K562 (cell line): ENCODE data around the gene TLR2. TPM values are rescaled to one million over a fixed set of nuclear protein-coding genes. Genes with fewer than 3 reads are reported as not detected.

ENCODE experiments used
- ATAC-seq: fragments of 200-7000 bp; cut with Tn5 transposase; 3 replicates; pipeline ENCODE4 v1.9.1; 2020; ENCODE audit warnings: moderate library complexity
- BruUV-seq: library from RNA; stranded (reverse); fragments of 400-500 nt; replicated peaks from 2 replicates; lab custom pipeline; 2021; lab: Mats Ljungman, UMichigan
- CTCF ChIA-PET: fragments of 300-600 bp; formaldehyde crosslinking; extraction: SDS; loops from one replicate; lab custom pipeline; 2021; ENCODE audit warnings: low intra/inter-chr PET ratio; lab: Yijun Ruan, JAX
- POLR2A ChIA-PET: fragments of 300-600, 350-650 bp; sonication (Branson Sonifier 250); formaldehyde crosslinking; extraction: SDS; loops from one replicate; lab custom pipeline; 2021; ENCODE audit warnings: antibody characterized with exemption, inconsistent platforms; lab: Yijun Ruan, JAX
- DNase-seq, 4 experiments: peaks; one replicate each; pipeline versions ENCODE4 v3.0.0 to v3.0.0-alpha.2; 2011 to 2018; ENCODE audit warnings: low spot score in 3 of 4, mixed read lengths in 3 of 4; ENCODE audit errors: extremely low read depth in 1 of 4
- FAIRE-seq: peaks from 2 replicates; lab custom pipeline; 2011; peaks lifted over from hg19 to GRCh38; lab: Jason Lieb, UNC
- H2AFZ ChIP-seq: 2 replicates; pipeline ENCODE4 v1.6.0; 2011; ENCODE audit warnings: low read depth, low read length, control low read depth, inconsistent platforms
- H3K27ac ChIP-seq: fragments of 200-600 bp; 3 replicates; pipeline ENCODE4 v1.8.0; 2011; ENCODE audit warnings: low read depth, mild to moderate bottlenecking, control low read depth, inconsistent platforms, low read length, moderate library complexity, mixed read lengths; ENCODE audit errors: extremely low read depth
- H3K27me3 ChIP-seq, 2 experiments: fragments of 300-600 bp in 1 of 2; 2 replicates in 1 of 2; 3 replicates in 1 of 2; pipeline versions ENCODE4 v1.6.0 to v1.8.0; 2011; ENCODE audit warnings: inconsistent platforms in 2 of 2, low read length in 2 of 2, mild to moderate bottlenecking in 1 of 2, mixed read lengths in 1 of 2, moderate library complexity in 1 of 2; ENCODE audit not compliant: control insufficient read depth in 2 of 2, insufficient read depth in 2 of 2
- H3K36me3 ChIP-seq: fragments of 300-600 bp; 3 replicates; pipeline ENCODE4 v1.8.0; 2011; ENCODE audit warnings: mild to moderate bottlenecking, low read length, inconsistent platforms; ENCODE audit not compliant: control insufficient read depth, insufficient read depth
- H3K4me1 ChIP-seq, 2 experiments: fragments of 200-600 bp in 1 of 2; replicated peaks in 1 of 2; 2 replicates in 1 of 2; 3 replicates in 1 of 2; pipeline versions ENCODE4 v1.5.1 to v1.8.0; 2011; ENCODE audit warnings: inconsistent platforms in 2 of 2, low read length in 2 of 2, mild to moderate bottlenecking in 1 of 2, mixed read lengths in 1 of 2, moderate library complexity in 1 of 2; ENCODE audit not compliant: control insufficient read depth in 2 of 2, insufficient read depth in 2 of 2
- H3K4me2 ChIP-seq: 2 replicates; pipeline ENCODE4 v1.6.1; 2011; ENCODE audit warnings: low read length, control low read depth, inconsistent platforms, mixed read lengths; ENCODE audit not compliant: insufficient read depth
- H3K4me3 ChIP-seq: fragments of 200-600 bp; sonication (generic), shearing (Covaris generic); 2 replicates; pipeline ENCODE4 v1.5.1; 2016; ENCODE audit warnings: control low read depth, inconsistent platforms
- H3K79me2 ChIP-seq: fragments of 200-600 bp; 3 replicates; pipeline ENCODE4 v1.8.0; 2011; ENCODE audit warnings: low read length, inconsistent platforms; ENCODE audit not compliant: control insufficient read depth, insufficient read depth
- H3K9ac ChIP-seq, 2 experiments: 2 replicates each; pipeline versions ENCODE4 v1.6.0 to v1.6.1; 2011; ENCODE audit warnings: low read depth in 2 of 2, low read length in 2 of 2, control low read depth in 1 of 2, inconsistent platforms in 1 of 2, mild to moderate bottlenecking in 1 of 2, mixed read lengths in 1 of 2; ENCODE audit not compliant: insufficient read depth in 1 of 2
- H3K9me1 ChIP-seq: one replicate; pipeline ENCODE4 v1.6.0; 2011; ENCODE audit warnings: inconsistent platforms, mild to moderate bottlenecking, low read length, moderate library complexity; ENCODE audit not compliant: control insufficient read depth, insufficient read depth
- H3K9me3 ChIP-seq: replicated peaks from 2 replicates; pipeline ENCODE4 v1.5.1; 2011; ENCODE audit warnings: low read depth, low read length, inconsistent platforms; ENCODE audit not compliant: control insufficient read depth, insufficient read depth
- H4K20me1 ChIP-seq: replicated peaks from 2 replicates; pipeline ENCODE4 v1.6.1; 2011; ENCODE audit warnings: low read length, inconsistent platforms, mixed read lengths; ENCODE audit not compliant: control insufficient read depth, insufficient read depth
- BCL6 ChIP-seq: fragments of 250-450 bp; sonication (Bioruptor Pico); IDR thresholded peaks from 2 replicates; pipeline ENCODE4 v1.4.0; 2020
- BRD9 ChIP-seq: fragments of 450-650 bp; IDR thresholded peaks from 2 replicates; pipeline ENCODE4 v1.6.1; 2018; ENCODE audit warnings: low read depth; ENCODE audit not compliant: partially characterized antibody
- CAMTA2 ChIP-seq: fragments of 250-450 bp; sonication (Bioruptor Pico); conservative IDR thresholded peaks from 2 replicates; pipeline ENCODE4 v1.5.1; 2022
- CHCHD3 ChIP-seq: fragments of 250-450 bp; sonication (Bioruptor Pico); IDR thresholded peaks from 2 replicates; pipeline ENCODE4 v2.1.2; 2022; ENCODE audit warnings: mild to moderate bottlenecking
- E2F6 ChIP-seq, 2 experiments: IDR thresholded peaks; 2 replicates each; pipeline ENCODE4 v1.6.1; 2011; ENCODE audit warnings: borderline replicate concordance in 1 of 2, control low read depth in 1 of 2, low read depth in 1 of 2, low read length in 1 of 2, mild to moderate bottlenecking in 1 of 2, mixed read lengths in 1 of 2, moderate library complexity in 1 of 2; ENCODE audit not compliant: insufficient read depth in 1 of 2, insufficient read length in 1 of 2, poor library complexity in 1 of 2, severe bottlenecking in 1 of 2; ENCODE audit errors: extremely low read depth in 1 of 2
- JUND ChIP-seq, 2 experiments: IDR thresholded peaks; 2 replicates in 1 of 2; 3 replicates in 1 of 2; pipeline ENCODE4 v1.6.1; 2011; ENCODE audit warnings: borderline replicate concordance in 2 of 2, low read depth in 2 of 2, low read length in 2 of 2, improper control_type of control experiment in 1 of 2, missing biosample characterization in 1 of 2, missing genetic modification characterization in 1 of 2, missing genetic modification reagents in 1 of 2
- KAT2B ChIP-seq: IDR thresholded peaks from one replicate; pipeline ENCODE4 v1.6.1; 2012; ENCODE audit warnings: low read depth, mild to moderate bottlenecking, control low read depth, inconsistent platforms, low read length, moderate library complexity
- NFXL1 ChIP-seq: fragments of 450-650 bp; formaldehyde crosslinking; IDR thresholded peaks from 2 replicates; pipeline ENCODE4 v1.4.0; 2021; ENCODE audit warnings: mild to moderate bottlenecking
- PHF20 ChIP-seq: fragments of 450-650 bp; IDR thresholded peaks from 2 replicates; pipeline ENCODE4 v1.6.1; 2018; ENCODE audit not compliant: partially characterized antibody
- PREB ChIP-seq: sonication (generic); formaldehyde crosslinking; IDR thresholded peaks from 2 replicates; pipeline ENCODE4 v1.8.1; 2023; ENCODE audit warnings: mild to moderate bottlenecking, missing genetic modification reagents
- PRPF4 ChIP-seq: fragments of 200-400 bp; formaldehyde crosslinking; IDR thresholded peaks from one replicate; pipeline ENCODE4 v1.6.1; 2017; ENCODE audit warnings: low read length, low read depth, mild to moderate bottlenecking; ENCODE audit not compliant: insufficient read depth, poor library complexity, severe bottlenecking
- RBM17 ChIP-seq: fragments of 200-400 bp; formaldehyde crosslinking; IDR thresholded peaks from 2 replicates; pipeline ENCODE4 v1.6.1; 2017; ENCODE audit warnings: low read depth, mild to moderate bottlenecking, low read length, borderline replicate concordance
- SUPT5H ChIP-seq: fragments of 450-650 bp; IDR thresholded peaks from 2 replicates; pipeline ENCODE4 v1.6.1; 2016
- THRB ChIP-seq: fragments of 450-650 bp; formaldehyde crosslinking; conservative IDR thresholded peaks from 2 replicates; pipeline ENCODE4 v1.4.0; 2022; ENCODE audit warnings: mild to moderate bottlenecking, missing genetic modification characterization
- ZBTB34 ChIP-seq: fragments of 250-450 bp; sonication (Bioruptor Pico); IDR thresholded peaks from 2 replicates; pipeline ENCODE4 v1.8.0; 2021; ENCODE audit warnings: mild to moderate bottlenecking, moderate library complexity
- ZBTB43 ChIP-seq: sonication (generic); formaldehyde crosslinking; IDR thresholded peaks from 2 replicates; pipeline ENCODE4 v1.8.0; 2023; ENCODE audit warnings: mild to moderate bottlenecking, missing genetic modification reagents
- ZNF41 ChIP-seq: fragments of 250-450 bp; sonication (Bioruptor Pico); conservative IDR thresholded peaks from 2 replicates; pipeline ENCODE4 v1.4.0; 2020; ENCODE audit warnings: mild to moderate bottlenecking
- in situ Hi-C: fragments of 300-500 bp; cut with MboI; formaldehyde crosslinking; loops from 4 replicates; pipeline ENCODE4 v1.15.0; 2018; ENCODE audit warnings: inconsistent platforms, mixed read lengths
- intact Hi-C: fragments of 100-400 bp; cut with micrococcal nuclease; formaldehyde crosslinking; loops from 2 replicates; pipeline ENCODE4 v1.14.2; 2022
- polyA plus RNA-seq, 8 experiments: library from polyadenylated mRNA; depleted of rRNA in 4 of 8; stranded (reverse) in 5 of 8; unstranded in 3 of 8; fragments of >200 nt; fragmentation: Nextera tagmentation in 2 of 8; fragmentation: Illumina TruSeq in 1 of 8; extraction: Ambion mirVana in 2 of 8; extraction: Trizol in 1 of 8; gene quantifications; 2 replicates each; pipeline versions ENCODE4 v1.2.1 to v1.2.3, GENCODE V29; 2011 to 2014; ENCODE audit warnings: inconsistent platforms in 1 of 8, missing spikeins in 1 of 8
- total RNA-seq, 7 experiments: library from RNA; depleted of rRNA in 6 of 7; stranded (reverse); fragments of >200 nt in 6 of 7; fragmentation: Illumina TruSeq in 2 of 7; extraction: Trizol in 2 of 7; gene quantifications; 2 replicates each; pipeline versions ENCODE4 v1.2.1 to v1.2.3, GENCODE V29; 2011 to 2021; ENCODE audit warnings: low replicate concordance in 1 of 7

TLR2 gene
- total and polyA plus RNA-seq, 9 of the 15 experiments (the other 6 are each of a cell fraction or from before 2014, with no cell fraction given), result 0.09 to 0.11 TPM; not detected in 7

- ATAC-seq (no peak), DNase-seq (no peak), FAIRE-seq (no peak)
- BruUV-seq, result no TSS peak
- Histone ChIP-seq H3K27ac (no peak overlapping the region), H3K79me2 (no peaks in the 10 kb centered on the region), H3K36me3 (no peaks in the 10 kb centered on the region), H3K9me3 (no peaks in the 10 kb centered on the region), H3K9me1 (no peaks in the 10 kb centered on the region), H3K4me1 (no peaks in the 10 kb centered on the region), H3K27me3 (peaks cover 2 to 8% of the 10 kb centered on the region in 2 experiments; a peak in 3 of 5 replicates), H3K4me3 (no peak overlapping the region), H3K9ac (no peak overlapping the region), H4K20me1 (no peaks in the 10 kb centered on the region), H3K4me2 (no peak overlapping the region), H2AFZ (no peak overlapping the region)
- ChIA-PET CTCF (no interaction called here), POLR2A (no interaction called here)
- in situ Hi-C loops, result no loop called here
- intact Hi-C loops, result no loop called here
- TF ChIP-seq PREB (CRISPR knock-in tag) (no peak), JUND (IDR thresholded peaks at IDR 0.05; ENCODE audit: borderline replicate concordance, low read depth, low read length) (no peak), JUND (tag; IDR thresholded peaks at IDR 0.05; ENCODE audit: borderline replicate concordance, low read depth, low read length) (no peak), RBM17 (no peak), NFXL1 (CRISPR knock-in tag) (no peak), BRD9 (no peak), PRPF4 (no peak), E2F6 (IDR thresholded peaks at IDR 0.05; ENCODE audit: borderline replicate concordance in 1 of 2, extremely low read depth in 1 of 2, insufficient read depth in 1 of 2, insufficient read length in 1 of 2, low read depth in 1 of 2, low read length in 1 of 2, poor library complexity in 1 of 2, severe bottlenecking in 1 of 2) (no peak), THRB (CRISPR knock-in tag) (no peak), ZNF41 (CRISPR knock-in tag) (no peak), CHCHD3 (CRISPR knock-in tag) (no peak), ZBTB43 (no peak), PHF20 (no peak), ZBTB34 (CRISPR knock-in tag) (no peak), KAT2B (no peak), CAMTA2 (CRISPR knock-in tag) (no peak), SUPT5H (no peak), BCL6 (no peak)
These were observed 22.4 kb downstream of the TLR2 start for GRCh38 chr4:153706519-153706918.
